ENCODE results near the gene TSPAN5.

DNA sequence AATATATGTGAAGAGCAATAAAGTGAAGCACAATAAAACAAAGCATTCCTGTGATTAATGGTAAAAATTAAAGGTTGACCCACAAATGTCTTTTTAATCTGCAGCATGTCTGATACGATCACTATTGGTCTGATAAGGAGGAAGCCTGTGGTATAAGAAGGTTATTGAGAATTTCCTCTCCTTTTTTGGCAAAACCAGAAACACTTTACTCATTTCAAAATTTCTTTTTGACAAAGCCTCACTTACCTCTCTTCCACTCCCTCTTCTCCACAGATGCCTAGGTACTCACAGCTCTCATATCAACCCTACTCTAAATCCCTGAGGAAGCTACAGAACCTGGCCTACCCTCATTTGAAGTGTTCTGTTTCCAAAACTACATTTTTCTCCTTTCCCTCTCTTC lies 56.1 kb downstream of the TSPAN5 start:
- TF ChIP-seq, protein P1, sequence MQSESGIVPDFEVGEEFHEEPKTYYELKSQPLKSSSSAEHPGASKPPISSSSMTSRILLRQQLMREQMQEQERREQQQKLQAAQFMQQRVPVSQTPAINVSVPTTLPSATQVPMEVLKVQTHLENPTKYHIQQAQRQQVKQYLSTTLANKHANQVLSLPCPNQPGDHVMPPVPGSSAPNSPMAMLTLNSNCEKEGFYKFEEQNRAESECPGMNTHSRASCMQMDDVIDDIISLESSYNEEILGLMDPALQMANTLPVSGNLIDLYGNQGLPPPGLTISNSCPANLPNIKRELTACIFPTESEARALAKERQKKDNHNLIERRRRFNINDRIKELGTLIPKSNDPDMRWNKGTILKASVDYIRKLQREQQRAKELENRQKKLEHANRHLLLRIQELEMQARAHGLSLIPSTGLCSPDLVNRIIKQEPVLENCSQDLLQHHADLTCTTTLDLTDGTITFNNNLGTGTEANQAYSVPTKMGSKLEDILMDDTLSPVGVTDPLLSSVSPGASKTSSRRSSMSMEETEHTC (IDR thresholded peaks at IDR 0.05) = no peak
- TF ChIP-seq ETV6 (IDR thresholded peaks at IDR 0.05; ENCODE audit: borderline replicate concordance in 1 of 2, low read depth in 2 of 2, low read length in 1 of 2) = no peak
- TF ChIP-seq ETV6 (CRISPR knock-in tag; IDR thresholded peaks at IDR 0.05; ENCODE audit: borderline replicate concordance) = no peak
- TF ChIP-seq E2F8 (IDR thresholded peaks at IDR 0.05; ENCODE audit: low read depth, partially characterized antibody) = no peak
- TF ChIP-seq, protein P2, sequence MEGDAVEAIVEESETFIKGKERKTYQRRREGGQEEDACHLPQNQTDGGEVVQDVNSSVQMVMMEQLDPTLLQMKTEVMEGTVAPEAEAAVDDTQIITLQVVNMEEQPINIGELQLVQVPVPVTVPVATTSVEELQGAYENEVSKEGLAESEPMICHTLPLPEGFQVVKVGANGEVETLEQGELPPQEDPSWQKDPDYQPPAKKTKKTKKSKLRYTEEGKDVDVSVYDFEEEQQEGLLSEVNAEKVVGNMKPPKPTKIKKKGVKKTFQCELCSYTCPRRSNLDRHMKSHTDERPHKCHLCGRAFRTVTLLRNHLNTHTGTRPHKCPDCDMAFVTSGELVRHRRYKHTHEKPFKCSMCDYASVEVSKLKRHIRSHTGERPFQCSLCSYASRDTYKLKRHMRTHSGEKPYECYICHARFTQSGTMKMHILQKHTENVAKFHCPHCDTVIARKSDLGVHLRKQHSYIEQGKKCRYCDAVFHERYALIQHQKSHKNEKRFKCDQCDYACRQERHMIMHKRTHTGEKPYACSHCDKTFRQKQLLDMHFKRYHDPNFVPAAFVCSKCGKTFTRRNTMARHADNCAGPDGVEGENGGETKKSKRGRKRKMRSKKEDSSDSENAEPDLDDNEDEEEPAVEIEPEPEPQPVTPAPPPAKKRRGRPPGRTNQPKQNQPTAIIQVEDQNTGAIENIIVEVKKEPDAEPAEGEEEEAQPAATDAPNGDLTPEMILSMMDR (IDR thresholded peaks at IDR 0.05 in 2 of 3, conservative IDR thresholded peaks at IDR 0.05 in 1 of 3; ENCODE audit: insufficient read depth in 2 of 3, low read depth in 1 of 3, low read length in 3 of 3) = no peak
- no peak for TF ChIP-seq ZBTB17 (CRISPR knock-in tag; IDR thresholded peaks at IDR 0.05)
- no peak for TF ChIP-seq THRB (CRISPR knock-in tag; conservative IDR thresholded peaks at IDR 0.05)
- no peak for TF ChIP-seq FOXK2 (conservative IDR thresholded peaks at IDR 0.05 in 1 of 2, IDR thresholded peaks at IDR 0.05 in 1 of 2; ENCODE audit: low read depth in 2 of 2)
- TF ChIP-seq MXI1 (IDR thresholded peaks at IDR 0.05; ENCODE audit: low read depth, low read length) = no peak
- TF ChIP-seq POLR2AphosphoS5 (IDR thresholded peaks at IDR 0.05; ENCODE audit: control insufficient read depth, insufficient read depth, low read depth, low read length) = no peak
- no peak for TF ChIP-seq REST (IDR thresholded peaks at IDR 0.05; ENCODE audit: borderline replicate concordance)
- no peak for TF ChIP-seq REST (CRISPR knock-in tag; IDR thresholded peaks at IDR 0.05; ENCODE audit: low read depth)
- TF ChIP-seq, protein P3, sequence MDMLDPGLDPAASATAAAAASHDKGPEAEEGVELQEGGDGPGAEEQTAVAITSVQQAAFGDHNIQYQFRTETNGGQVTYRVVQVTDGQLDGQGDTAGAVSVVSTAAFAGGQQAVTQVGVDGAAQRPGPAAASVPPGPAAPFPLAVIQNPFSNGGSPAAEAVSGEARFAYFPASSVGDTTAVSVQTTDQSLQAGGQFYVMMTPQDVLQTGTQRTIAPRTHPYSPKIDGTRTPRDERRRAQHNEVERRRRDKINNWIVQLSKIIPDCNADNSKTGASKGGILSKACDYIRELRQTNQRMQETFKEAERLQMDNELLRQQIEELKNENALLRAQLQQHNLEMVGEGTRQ (CRISPR knock-in tag; IDR thresholded peaks at IDR 0.05) = no peak
- TF ChIP-seq ZNF57 (CRISPR knock-in tag; IDR thresholded peaks at IDR 0.05) = no peak

Data from K562 (cell line).